Endothelial cell of umbilical vein (primary cell): Measurements from ENCODE around the gene PLXNC1. TPM values are rescaled to one million over a fixed set of nuclear protein-coding genes. Genes with fewer than 3 reads are reported as not detected.

ENCODE experiments used
- BruUV-seq: library from RNA; stranded (reverse); fragments of 400-500 nt; replicated peaks from 2 replicates; lab custom pipeline; 2021; lab: Mats Ljungman, UMichigan
- CTCF ChIA-PET: fragments of 300-600, 350-600 bp; sonication (Branson Sonifier 250); formaldehyde crosslinking; loops from one replicate; lab custom pipeline; 2021; ENCODE audit warnings: antibody characterized with exemption, inconsistent platforms; lab: Charles Lee
- POLR2A ChIA-PET: fragments of 300-600, 350-600 bp; sonication (Branson Sonifier 250); formaldehyde crosslinking; loops from one replicate; lab custom pipeline; 2021; ENCODE audit warnings: antibody characterized with exemption, inconsistent platforms; lab: Charles Lee
- DNase-seq: peaks from one replicate; pipeline ENCODE4 v3.0.0-alpha.2; 2011; ENCODE audit warnings: low read depth, low spot score
- FAIRE-seq: peaks from 2 replicates; lab custom pipeline; 2011; peaks lifted over from hg19 to GRCh38; lab: Jason Lieb, UNC
- H2AFZ ChIP-seq: 2 replicates; pipeline ENCODE4 v1.6.0; 2012; ENCODE audit warnings: low read depth, low read length, control low read depth, inconsistent platforms
- H3K27ac ChIP-seq: 2 replicates; pipeline ENCODE4 v1.5.1; 2011; ENCODE audit warnings: low read depth, mild to moderate bottlenecking, control low read depth, low read length, moderate library complexity; ENCODE audit not compliant: insufficient read depth
- H3K27me3 ChIP-seq, 2 experiments: 2 replicates each; pipeline versions ENCODE4 v1.6.0 to v1.6.1; 2011; ENCODE audit warnings: low read length in 2 of 2, mixed read lengths in 1 of 2; ENCODE audit not compliant: control insufficient read depth in 2 of 2, insufficient read depth in 2 of 2
- H3K36me3 ChIP-seq, 2 experiments: 2 replicates in 1 of 2; 3 replicates in 1 of 2; pipeline ENCODE4 v1.5.1; 2011; ENCODE audit warnings: low read length in 2 of 2, mild to moderate bottlenecking in 1 of 2, moderate library complexity in 1 of 2; ENCODE audit not compliant: control insufficient read depth in 2 of 2, insufficient read depth in 2 of 2; ENCODE audit errors: extremely low read depth in 1 of 2
- H3K4me1 ChIP-seq: 3 replicates; pipeline ENCODE4 v1.5.1; 2011; ENCODE audit warnings: mild to moderate bottlenecking, low read length; ENCODE audit not compliant: control insufficient read depth, insufficient read depth; ENCODE audit errors: extremely low read depth
- H3K4me2 ChIP-seq: 2 replicates; pipeline ENCODE4 v1.6.1; 2011; ENCODE audit warnings: low read length, control low read depth, mixed read lengths; ENCODE audit not compliant: insufficient read depth
- H3K4me3 ChIP-seq, 3 experiments: fragments of 200-600 bp in 1 of 3; sonication (generic), shearing (Covaris generic) in 1 of 3; replicated peaks in 1 of 3; 2 replicates each; pipeline ENCODE4 v1.5.1; 2011 to 2016; ENCODE audit warnings: control low read depth in 3 of 3, low read length in 3 of 3, mild to moderate bottlenecking in 2 of 3, inconsistent platforms in 1 of 3, low read depth in 1 of 3, moderate library complexity in 1 of 3; ENCODE audit not compliant: insufficient read depth in 1 of 3
- H3K79me2 ChIP-seq: 2 replicates; pipeline ENCODE4 v1.6.0; 2012; ENCODE audit warnings: low read length, inconsistent platforms; ENCODE audit not compliant: control insufficient read depth, insufficient read depth
- H3K9ac ChIP-seq: replicated peaks from 2 replicates; pipeline ENCODE3; 2011; ENCODE audit warnings: low read length, control low read depth; ENCODE audit not compliant: insufficient read depth; ENCODE audit errors: extremely low read depth
- H3K9me1 ChIP-seq: replicated peaks from 3 replicates; pipeline ENCODE4 v1.6.0; 2011; ENCODE audit warnings: mild to moderate bottlenecking, low read length; ENCODE audit not compliant: control insufficient read depth, insufficient read depth; ENCODE audit errors: extremely low read depth
- H3K9me3 ChIP-seq: replicated peaks from 2 replicates; pipeline ENCODE4 v1.5.1; 2012; ENCODE audit warnings: low read length, inconsistent platforms; ENCODE audit not compliant: control insufficient read depth, insufficient read depth
- H4K20me1 ChIP-seq: replicated peaks from 2 replicates; pipeline ENCODE3; 2011; ENCODE audit warnings: mild to moderate bottlenecking, low read length; ENCODE audit not compliant: control insufficient read depth, insufficient read depth; ENCODE audit errors: extremely low read depth
- CTCF ChIP-seq, 2 donors: IDR thresholded peaks; 1 replicate in 1 of 2; 2 replicates in 1 of 2; pipeline ENCODE4 v1.5.1; 2011; ENCODE audit warnings: low read length in 2 of 2, mild to moderate bottlenecking in 2 of 2, moderate library complexity in 2 of 2, control low read depth in 1 of 2, inconsistent platforms in 1 of 2, low read depth in 1 of 2; ENCODE audit not compliant: insufficient read depth in 1 of 2; ENCODE audit errors: extremely low read depth in 1 of 2
- EZH2 ChIP-seq: IDR thresholded peaks from 2 replicates; pipeline ENCODE4 v1.6.1; 2012; ENCODE audit warnings: borderline replicate concordance, low read depth, mild to moderate bottlenecking, moderate library complexity, low read length, inconsistent platforms; ENCODE audit not compliant: severe bottlenecking
- FOS ChIP-seq: IDR thresholded peaks from 2 replicates; pipeline ENCODE4 v1.6.1; 2011; ENCODE audit warnings: mild to moderate bottlenecking, low read length, moderate library complexity, borderline replicate concordance; ENCODE audit not compliant: insufficient read depth
- GATA2 ChIP-seq: IDR thresholded peaks from 2 replicates; pipeline ENCODE4 v1.7.0; 2011; ENCODE audit warnings: low read depth, mild to moderate bottlenecking, moderate library complexity, mixed read lengths, low read length; ENCODE audit not compliant: insufficient read length, insufficient read depth
- JUN ChIP-seq: IDR thresholded peaks from 2 replicates; pipeline ENCODE4 v1.6.1; 2011; ENCODE audit warnings: borderline replicate concordance, low read depth; ENCODE audit not compliant: insufficient read length, insufficient read depth
- MAX ChIP-seq: IDR thresholded peaks from 2 replicates; pipeline ENCODE4 v1.6.1; 2011; ENCODE audit not compliant: insufficient read depth, insufficient read length
- MYC ChIP-seq: IDR thresholded peaks from one replicate; pipeline ENCODE4 v1.6.1; 2011; ENCODE audit warnings: mild to moderate bottlenecking, low read depth, low read length
- POLR2A ChIP-seq: IDR thresholded peaks from 2 replicates; pipeline ENCODE4 v1.6.1; 2012; ENCODE audit warnings: low read depth, mild to moderate bottlenecking, control low read depth, low read length
- POLR2AphosphoS5 ChIP-seq: IDR thresholded peaks from 2 replicates; pipeline ENCODE4 v1.6.1; 2012; ENCODE audit warnings: low read depth, mild to moderate bottlenecking, control low read depth, low read length, moderate library complexity; ENCODE audit not compliant: insufficient read depth
- dilution Hi-C: fragments of 300-500 bp; cut with MboI; formaldehyde crosslinking; loops from one replicate; pipeline ENCODE4 v1.15.0; 2019; ENCODE audit warnings: low sequenced_read_pairs; ENCODE audit not compliant: extremely low pct_ligation_motif_present
- intact Hi-C: fragments of 100-400 bp; cut with micrococcal nuclease; formaldehyde crosslinking; loops from one replicate; pipeline ENCODE4 v1.10.0; 2022
- polyA plus RNA-seq, 4 experiments: library from polyadenylated mRNA; depleted of rRNA in 3 of 4; stranded (reverse) in 3 of 4; unstranded in 1 of 4; fragments of >200 nt; gene quantifications; 2 replicates each; pipeline versions ENCODE4 v1.2.1 to v1.2.3, GENCODE V29; 2011 to 2012; ENCODE audit warnings: missing spikeins in 1 of 4
- total RNA-seq: library from RNA; stranded (reverse); gene quantifications from 2 replicates; pipeline ENCODE4 v1.2.3, GENCODE V29; 2021

PLXNC1 gene
- total and polyA plus RNA-seq, 2 donors (not counting 3 experiments of a cell fraction or from before 2014, with no cell fraction given) = 0.04 TPM; not detected in 1

- dilution Hi-C loops (no loop called here), intact Hi-C loops (no loop called here)
Measured at GRCh38 chr12:94163850-94164249, 15.5 kb downstream of the PLXNC1 start.

More at GRCh38 chr12:94163850-94164249, 15.5 kb downstream of the PLXNC1 start:
- Histone ChIP-seq H3K4me3 (no peak overlapping the region), H3K9me1 (no peaks in the 10 kb centered on the region), H3K79me2 (no peaks in the 10 kb centered on the region), H3K36me3 (no peaks in the 10 kb centered on the region), H3K4me1 (no peaks in the 10 kb centered on the region), H3K9ac (no peak overlapping the region), H3K4me2 (no peak overlapping the region), H2AFZ (no peak overlapping the region), H4K20me1 (no peaks in the 10 kb centered on the region), H3K27me3 (peaks cover 12 to 17% of the 10 kb centered on the region in 2 experiments), H3K9me3 (no peaks in the 10 kb centered on the region), H3K27ac (no peak overlapping the region)
- ChIA-PET POLR2A (no interaction called here), CTCF (interaction anchor here (1.3 kb wide), 1 partner anchor 10 kb away, joined by 4 read pairs; no protein-coding TSS in a partner anchor)
- BruUV-seq = no TSS peak
- TF ChIP-seq POLR2AphosphoS5 = no peak
- TF ChIP-seq JUN = no peak
- no peak for TF ChIP-seq POLR2A
- TF ChIP-seq MYC = no peak
- no peak for TF ChIP-seq EZH2
- TF ChIP-seq FOS = no peak
- no peak for TF ChIP-seq MAX
- no peak for TF ChIP-seq GATA2
- no peak for TF ChIP-seq CTCF (IDR thresholded peaks at IDR 0.05; ENCODE audit: extremely low read depth in 1 of 2, insufficient read depth in 1 of 2, low read depth in 1 of 2, low read length in 2 of 2)
- DNase-seq = no peak
- no peak for FAIRE-seq
